A673 (cell line): Measurements from ENCODE around the gene UBE3C. TPM values are rescaled to one million over a fixed set of nuclear protein-coding genes. Genes with fewer than 3 reads are reported as not detected.

Experiments
- BruUV-seq: library from RNA; stranded (reverse); fragments of 400-500 nt; replicated peaks from 2 replicates; lab custom pipeline; 2021; lab: Mats Ljungman, UMichigan
- CTCF ChIA-PET: fragments of 300-600 bp; sonication (Branson Sonifier 250); formaldehyde crosslinking; loops from one replicate; lab custom pipeline; 2022; ENCODE audit warnings: antibody characterized with exemption; lab: Charles Lee
- POLR2A ChIA-PET: fragments of 300-600 bp; sonication (Branson Sonifier 250); formaldehyde crosslinking; loops from one replicate; lab custom pipeline; 2022; ENCODE audit warnings: antibody characterized with exemption; ENCODE audit not compliant: low non-redundant PET; lab: Charles Lee
- DNase-seq: peaks from one replicate; pipeline ENCODE4 v3.0.0-alpha.2; 2015; ENCODE audit warnings: low spot score
- H3K27ac ChIP-seq: fragments of 200-600 bp; sonication (generic); 2 replicates; pipeline ENCODE4 v1.5.1; 2016; ENCODE audit warnings: mixed run types, low read depth, mild to moderate bottlenecking, mixed read lengths, antibody characterized with exemption, low read length; ENCODE audit not compliant: poor library complexity, severe bottlenecking
- H3K27me3 ChIP-seq: fragments of 200-600 bp; sonication (generic); replicated peaks from 2 replicates; pipeline ENCODE4 v1.6.1; 2017; ENCODE audit warnings: mixed run types, low read depth, mild to moderate bottlenecking, mixed read lengths, antibody characterized with exemption, low read length; ENCODE audit not compliant: insufficient read depth, poor library complexity
- H3K36me3 ChIP-seq: fragments of 200-600 bp; sonication (generic); 2 replicates; pipeline ENCODE4 v1.6.1; 2016; ENCODE audit warnings: mixed run types, mild to moderate bottlenecking, mixed read lengths, antibody characterized with exemption, low read length; ENCODE audit not compliant: insufficient read depth, poor library complexity, severe bottlenecking
- H3K4me1 ChIP-seq: fragments of 200-600 bp; sonication (generic); 2 replicates; pipeline ENCODE4 v1.6.1; 2017; ENCODE audit warnings: mixed run types, mild to moderate bottlenecking, mixed read lengths, antibody characterized with exemption, low read length; ENCODE audit not compliant: insufficient read depth, poor library complexity, severe bottlenecking
- H3K4me3 ChIP-seq: fragments of 200-600 bp; sonication (generic); 2 replicates; pipeline ENCODE4 v1.5.1; 2016; ENCODE audit warnings: low read depth, mixed run types, mild to moderate bottlenecking, mixed read lengths, low read length; ENCODE audit not compliant: poor library complexity, severe bottlenecking
- H3K9me3 ChIP-seq: fragments of 200-600 bp; sonication (generic); 2 replicates; pipeline ENCODE4 v1.6.1; 2016; ENCODE audit warnings: mixed run types, low read depth, mild to moderate bottlenecking, mixed read lengths, antibody characterized with exemption, low read length; ENCODE audit not compliant: poor library complexity, severe bottlenecking
- EZH2 ChIP-seq: fragments of 200-600 bp; sonication (generic); IDR thresholded peaks from 2 replicates; pipeline ENCODE4 v1.6.1; 2017; ENCODE audit warnings: borderline replicate concordance, low read depth, mild to moderate bottlenecking, mixed read lengths, antibody characterized with exemption, low read length; ENCODE audit not compliant: poor library complexity, severe bottlenecking
- intact Hi-C: fragments of 100-400 bp; cut with micrococcal nuclease; formaldehyde crosslinking; loops from one replicate; pipeline ENCODE4 v1.10.0; 2022; ENCODE audit not compliant: unreplicated experiment
- total RNA-seq: library from RNA; stranded (reverse); gene quantifications from 2 replicates; pipeline ENCODE4 v1.2.3, GENCODE V29; 2021
- TF ChIP-seq, protein P1 (sequence below): fragments of 300-800, 200-600 bp; sonication (generic); conservative IDR thresholded peaks from 2 replicates; pipeline ENCODE4 v1.5.1; 2017; ENCODE audit warnings: low read depth, mild to moderate bottlenecking, antibody characterized with exemption, low read length, moderate library complexity, mixed read lengths

UBE3C gene
- total RNA-seq, 1 experiment from 2014 or later = 77.9 TPM

GRCh38 chr7:157177333-157177982 is 38.7 kb downstream of the UBE3C start:
- Histone ChIP-seq H3K9me3 (no peaks in the 10 kb centered on the region), H3K36me3 (peaks cover 72% of the 10 kb centered on the region)
- TF ChIP-seq, protein P1, sequence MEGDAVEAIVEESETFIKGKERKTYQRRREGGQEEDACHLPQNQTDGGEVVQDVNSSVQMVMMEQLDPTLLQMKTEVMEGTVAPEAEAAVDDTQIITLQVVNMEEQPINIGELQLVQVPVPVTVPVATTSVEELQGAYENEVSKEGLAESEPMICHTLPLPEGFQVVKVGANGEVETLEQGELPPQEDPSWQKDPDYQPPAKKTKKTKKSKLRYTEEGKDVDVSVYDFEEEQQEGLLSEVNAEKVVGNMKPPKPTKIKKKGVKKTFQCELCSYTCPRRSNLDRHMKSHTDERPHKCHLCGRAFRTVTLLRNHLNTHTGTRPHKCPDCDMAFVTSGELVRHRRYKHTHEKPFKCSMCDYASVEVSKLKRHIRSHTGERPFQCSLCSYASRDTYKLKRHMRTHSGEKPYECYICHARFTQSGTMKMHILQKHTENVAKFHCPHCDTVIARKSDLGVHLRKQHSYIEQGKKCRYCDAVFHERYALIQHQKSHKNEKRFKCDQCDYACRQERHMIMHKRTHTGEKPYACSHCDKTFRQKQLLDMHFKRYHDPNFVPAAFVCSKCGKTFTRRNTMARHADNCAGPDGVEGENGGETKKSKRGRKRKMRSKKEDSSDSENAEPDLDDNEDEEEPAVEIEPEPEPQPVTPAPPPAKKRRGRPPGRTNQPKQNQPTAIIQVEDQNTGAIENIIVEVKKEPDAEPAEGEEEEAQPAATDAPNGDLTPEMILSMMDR = no peak
- TF ChIP-seq EZH2 = no peak

DNA sequence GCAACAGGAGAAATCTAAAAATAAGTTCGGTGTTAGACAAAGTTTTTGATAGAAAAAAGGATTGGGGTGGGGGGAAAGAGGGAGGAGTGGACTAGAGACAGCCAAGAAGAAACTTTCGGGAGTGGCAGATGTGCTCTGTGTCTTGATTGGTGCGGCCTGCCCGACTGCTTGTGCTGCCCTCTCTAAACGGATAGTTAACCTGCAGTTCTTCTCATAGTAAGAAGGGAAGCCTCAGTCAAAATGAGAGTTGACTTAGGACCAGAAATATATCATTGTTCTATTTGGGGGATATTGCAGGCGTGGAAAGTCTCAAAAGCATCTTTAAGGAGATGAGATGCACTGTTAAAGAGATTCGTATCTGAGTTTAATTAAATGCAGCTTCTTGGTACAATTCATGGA is 39.3 kb downstream of the UBE3C start:
- ChIA-PET CTCF (no interaction called here), POLR2A (no interaction called here)
- H3K36me3 ChIP-seq = peaks cover 72% of the 10 kb centered on the region
- no peak overlapping the region for H3K4me3 ChIP-seq
- no peaks in the 10 kb centered on the region for H3K27me3 ChIP-seq
- no peak for DNase-seq
- H3K27ac ChIP-seq = no peak overlapping the region
- no TSS peak for BruUV-seq
- no peaks in the 10 kb centered on the region for H3K9me3 ChIP-seq
- intact Hi-C loops = no loop called here
- no peak for TF ChIP-seq EZH2
- TF ChIP-seq, protein P1 = no peak
- no peaks in the 10 kb centered on the region for H3K4me1 ChIP-seq

More at GRCh38 chr7:157177333-157177982, 38.7 kb downstream of the UBE3C start:
- no peak overlapping the region for H3K4me3 ChIP-seq
- no peaks in the 10 kb centered on the region for H3K27me3 ChIP-seq
- CTCF ChIA-PET = no interaction called here
- H3K4me1 ChIP-seq = no peaks in the 10 kb centered on the region
- DNase-seq = no peak
- BruUV-seq = no TSS peak
- intact Hi-C loops = no loop called here
- POLR2A ChIA-PET = no interaction called here
- H3K27ac ChIP-seq = no peak overlapping the region

- Histone ChIP-seq H3K4me1 (no peaks in the 10 kb centered on the region), H3K27me3 (no peaks in the 10 kb centered on the region), H3K4me3 (no peak overlapping the region), H3K36me3 (peaks cover 87% of the 10 kb centered on the region), H3K27ac (no peak overlapping the region), H3K9me3 (no peaks in the 10 kb centered on the region)
- intact Hi-C loops = no loop called here
- BruUV-seq = no TSS peak
- TF ChIP-seq, protein P1 = no peak
- no peak for TF ChIP-seq EZH2
- ChIA-PET POLR2A (no interaction called here), CTCF (no interaction called here)
- no peak for DNase-seq
These were observed 45.1 kb downstream of the UBE3C start for GRCh38 chr7:157183832-157184231.
